ENCODE data around the gene DHRS11. TPM values are rescaled to one million over a fixed set of nuclear protein-coding genes. Genes with fewer than 3 reads are reported as not detected.

DHRS11 gene
- total RNA-seq, 4 donors from 2014 or later: 1.8 to 22.8 (median 6.2) TPM

DNA sequence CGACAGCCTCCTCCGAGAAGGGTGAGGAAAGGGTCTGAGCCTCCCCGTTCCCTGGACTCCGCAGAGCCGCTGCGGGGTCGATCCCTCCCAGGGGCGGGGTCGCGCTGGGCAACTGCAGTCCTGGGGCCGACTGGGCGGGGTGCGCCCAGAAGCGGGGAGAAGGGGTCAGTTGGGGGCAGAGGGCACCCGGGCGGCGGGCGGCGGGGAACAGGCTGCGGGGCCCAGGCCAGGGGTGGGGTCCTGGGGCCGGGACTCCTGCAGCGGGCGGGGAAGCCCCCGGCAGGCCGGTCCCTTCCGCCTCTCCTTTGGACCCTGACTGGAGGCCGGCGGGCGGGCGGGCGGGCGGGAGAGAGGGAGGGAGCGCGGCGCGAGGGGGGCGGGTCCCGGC, 46.6 kb upstream of the DHRS11 start:
- DNase-seq: no peak

DNA sequence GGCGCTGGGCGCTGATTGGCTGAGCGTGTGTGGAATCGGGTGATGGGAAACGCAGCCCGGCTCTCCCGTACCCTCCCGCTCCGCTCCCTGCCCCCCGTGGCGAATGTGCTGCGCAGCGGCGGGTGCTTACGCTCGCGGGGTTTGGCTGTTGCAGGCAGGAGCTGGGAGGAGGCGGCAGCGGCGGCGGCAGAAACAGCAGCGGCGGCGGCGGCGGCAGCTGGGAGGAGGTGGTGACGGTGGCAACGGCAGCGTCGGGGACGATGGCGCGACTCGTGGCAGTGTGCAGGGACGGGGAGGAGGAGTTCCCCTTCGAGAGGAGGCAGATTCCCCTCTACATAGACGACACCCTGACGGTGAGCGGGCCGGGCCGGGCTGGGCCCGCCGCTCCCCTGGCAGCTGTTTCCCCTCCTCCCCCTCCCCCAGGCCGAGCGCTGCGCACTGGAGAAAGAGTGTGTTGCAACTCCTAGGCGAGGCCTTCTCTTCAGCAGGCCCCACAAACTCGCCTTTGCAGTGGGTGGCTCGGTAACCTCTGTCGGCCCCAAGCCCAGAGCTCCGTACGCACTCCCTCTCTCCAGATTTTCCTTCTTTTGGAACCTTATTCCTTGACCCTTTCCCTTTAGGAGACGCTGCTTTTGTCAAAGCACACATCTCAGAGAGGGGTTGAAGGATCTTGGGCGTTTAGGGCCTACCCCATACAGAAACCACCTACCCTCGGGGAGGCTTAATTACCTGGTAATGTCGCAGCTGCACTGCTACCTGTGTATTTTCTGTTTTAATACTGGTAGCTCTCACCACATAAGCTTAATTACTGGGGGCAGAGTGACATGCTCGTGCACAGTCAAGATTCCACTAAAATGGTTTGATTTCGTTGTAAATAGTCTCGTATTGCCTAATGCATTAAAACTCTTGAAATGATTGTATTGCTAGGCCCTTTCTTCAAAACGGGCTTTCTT, 45.9 kb upstream of the DHRS11 start:
- TF ChIP-seq, protein P1, sequence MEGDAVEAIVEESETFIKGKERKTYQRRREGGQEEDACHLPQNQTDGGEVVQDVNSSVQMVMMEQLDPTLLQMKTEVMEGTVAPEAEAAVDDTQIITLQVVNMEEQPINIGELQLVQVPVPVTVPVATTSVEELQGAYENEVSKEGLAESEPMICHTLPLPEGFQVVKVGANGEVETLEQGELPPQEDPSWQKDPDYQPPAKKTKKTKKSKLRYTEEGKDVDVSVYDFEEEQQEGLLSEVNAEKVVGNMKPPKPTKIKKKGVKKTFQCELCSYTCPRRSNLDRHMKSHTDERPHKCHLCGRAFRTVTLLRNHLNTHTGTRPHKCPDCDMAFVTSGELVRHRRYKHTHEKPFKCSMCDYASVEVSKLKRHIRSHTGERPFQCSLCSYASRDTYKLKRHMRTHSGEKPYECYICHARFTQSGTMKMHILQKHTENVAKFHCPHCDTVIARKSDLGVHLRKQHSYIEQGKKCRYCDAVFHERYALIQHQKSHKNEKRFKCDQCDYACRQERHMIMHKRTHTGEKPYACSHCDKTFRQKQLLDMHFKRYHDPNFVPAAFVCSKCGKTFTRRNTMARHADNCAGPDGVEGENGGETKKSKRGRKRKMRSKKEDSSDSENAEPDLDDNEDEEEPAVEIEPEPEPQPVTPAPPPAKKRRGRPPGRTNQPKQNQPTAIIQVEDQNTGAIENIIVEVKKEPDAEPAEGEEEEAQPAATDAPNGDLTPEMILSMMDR (IDR thresholded peaks at IDR 0.05): peak in 2 of 4 experiments; percentile 9 to 13
- TF ChIP-seq POLR2A (IDR thresholded peaks at IDR 0.05): peak; percentile 43 to 52
- H3K4me1 ChIP-seq: peaks cover 6 to 11% of the 10 kb centered on the region in 2 donors
- H3K4me3 ChIP-seq: peak overlapping the region; percentile 90 to 99
- peak; percentile 95 to 97 for DNase-seq
- H3K9me3 ChIP-seq: no peaks in the 10 kb centered on the region
- intact Hi-C loops (cut with DNase I; ENCODE audit: low total_unique reads): loop anchor here (5.0 kb wide), 1 partner anchor 52 kb away; no protein-coding TSS in a partner anchor
- no peaks in the 10 kb centered on the region for H3K27me3 ChIP-seq
- peak overlapping the region; percentile 98 to 100 for H3K27ac ChIP-seq
- H3K36me3 ChIP-seq: no peaks in the 10 kb centered on the region

More for the DNA sequence above, 46.6 kb upstream of the DHRS11 start:
- TF ChIP-seq, protein P1 (IDR thresholded peaks at IDR 0.05): no peak
- TF ChIP-seq POLR2A (IDR thresholded peaks at IDR 0.05): no peak
- H3K9me3 ChIP-seq: no peaks in the 10 kb centered on the region
- intact Hi-C loops (cut with DNase I; ENCODE audit: low total_unique reads): loop anchor here (5.0 kb wide), 1 partner anchor 52 kb away; no protein-coding TSS in a partner anchor
- H3K27me3 ChIP-seq: no peaks in the 10 kb centered on the region
- peak overlapping the region; percentile 90 to 99 for H3K4me3 ChIP-seq
- H3K27ac ChIP-seq: peak overlapping the region; percentile 98 to 100
- no peaks in the 10 kb centered on the region for H3K36me3 ChIP-seq
- H3K4me1 ChIP-seq: peaks cover 6 to 11% of the 10 kb centered on the region in 2 donors

DNA sequence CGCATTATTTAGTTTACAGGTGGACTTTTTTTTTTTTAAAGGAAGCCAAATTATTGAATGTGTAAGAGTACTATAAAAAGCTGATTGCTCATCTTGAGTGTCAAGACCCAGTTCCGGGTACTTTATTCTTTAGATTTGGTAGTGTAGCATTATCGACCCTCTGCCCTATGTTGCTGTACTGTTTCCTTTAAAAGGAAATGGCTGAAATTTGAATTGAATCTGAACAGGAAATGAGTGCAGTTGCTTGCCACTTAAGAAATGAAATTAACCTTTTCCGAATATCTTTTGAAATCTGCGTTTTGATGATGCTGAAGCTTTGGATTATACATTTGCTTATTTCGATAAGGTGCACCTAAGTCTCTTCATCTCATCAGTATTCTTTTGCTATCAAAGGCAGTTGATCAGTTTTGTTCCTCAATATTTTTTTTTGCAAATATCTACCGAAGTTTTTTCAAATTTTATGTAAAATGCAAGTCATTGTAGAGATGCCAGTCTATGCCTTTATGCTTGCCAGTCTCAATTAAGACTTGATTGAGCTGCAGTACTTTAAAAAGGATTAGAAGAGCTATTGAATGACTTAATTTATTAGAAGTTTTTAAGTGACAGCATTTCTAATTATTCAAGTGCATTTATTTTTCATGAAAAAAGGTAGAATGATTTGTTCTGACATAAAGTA, 45.1 kb upstream of the DHRS11 start:
- H3K9me3 ChIP-seq: no peaks in the 10 kb centered on the region
- H3K4me1 ChIP-seq: peaks cover 6 to 11% of the 10 kb centered on the region in 2 donors
- TF ChIP-seq, protein P1 (IDR thresholded peaks at IDR 0.05): no peak
- TF ChIP-seq POLR2A (IDR thresholded peaks at IDR 0.05): no peak
- no peak for DNase-seq
- H3K36me3 ChIP-seq: no peaks in the 10 kb centered on the region
- H3K27ac ChIP-seq: peak overlapping the region; percentile 98 to 100
- H3K4me3 ChIP-seq: peak overlapping the region; percentile 90 to 99
- no peaks in the 10 kb centered on the region for H3K27me3 ChIP-seq
- intact Hi-C loops (cut with DNase I; ENCODE audit: low total_unique reads): loop anchor here (5.0 kb wide), 1 partner anchor 51 kb away; no protein-coding TSS in a partner anchor

GRCh38 chr17:36547776-36548175, 43.9 kb upstream of the DHRS11 start:
- intact Hi-C loops (cut with DNase I; ENCODE audit: low total_unique reads): loop anchor here (5.0 kb wide), 1 partner anchor 50 kb away; no protein-coding TSS in a partner anchor
- TF ChIP-seq, protein P1 (IDR thresholded peaks at IDR 0.05): no peak
- TF ChIP-seq POLR2A (IDR thresholded peaks at IDR 0.05): no peak
- H3K9me3 ChIP-seq: no peaks in the 10 kb centered on the region
- H3K4me1 ChIP-seq: peaks cover 6 to 11% of the 10 kb centered on the region in 2 donors
- no peak for DNase-seq
- no peaks in the 10 kb centered on the region for H3K27me3 ChIP-seq
- no peak overlapping the region for H3K27ac ChIP-seq
- H3K36me3 ChIP-seq: no peaks in the 10 kb centered on the region
- H3K4me3 ChIP-seq: no peak overlapping the region
